NCI-H1092 treated with DMSO at 0.1 percent for 48 hours (cell line): ENCODE measurements around the gene ALS2CL.
A peak's percentile ranks its signal among the peaks of the same experiment; 100 is the strongest.
"Not testable (repeated sequence)": the region's sequence is repeated elsewhere in the genome, so short reads cannot be mapped to it uniquely, and the experiment has no call there.

Experiments
- DNase-seq: peaks from one replicate; lab custom pipeline; 2025; lab: John Stamatoyannopoulos, UW

Gene ALS2CL, protein sequence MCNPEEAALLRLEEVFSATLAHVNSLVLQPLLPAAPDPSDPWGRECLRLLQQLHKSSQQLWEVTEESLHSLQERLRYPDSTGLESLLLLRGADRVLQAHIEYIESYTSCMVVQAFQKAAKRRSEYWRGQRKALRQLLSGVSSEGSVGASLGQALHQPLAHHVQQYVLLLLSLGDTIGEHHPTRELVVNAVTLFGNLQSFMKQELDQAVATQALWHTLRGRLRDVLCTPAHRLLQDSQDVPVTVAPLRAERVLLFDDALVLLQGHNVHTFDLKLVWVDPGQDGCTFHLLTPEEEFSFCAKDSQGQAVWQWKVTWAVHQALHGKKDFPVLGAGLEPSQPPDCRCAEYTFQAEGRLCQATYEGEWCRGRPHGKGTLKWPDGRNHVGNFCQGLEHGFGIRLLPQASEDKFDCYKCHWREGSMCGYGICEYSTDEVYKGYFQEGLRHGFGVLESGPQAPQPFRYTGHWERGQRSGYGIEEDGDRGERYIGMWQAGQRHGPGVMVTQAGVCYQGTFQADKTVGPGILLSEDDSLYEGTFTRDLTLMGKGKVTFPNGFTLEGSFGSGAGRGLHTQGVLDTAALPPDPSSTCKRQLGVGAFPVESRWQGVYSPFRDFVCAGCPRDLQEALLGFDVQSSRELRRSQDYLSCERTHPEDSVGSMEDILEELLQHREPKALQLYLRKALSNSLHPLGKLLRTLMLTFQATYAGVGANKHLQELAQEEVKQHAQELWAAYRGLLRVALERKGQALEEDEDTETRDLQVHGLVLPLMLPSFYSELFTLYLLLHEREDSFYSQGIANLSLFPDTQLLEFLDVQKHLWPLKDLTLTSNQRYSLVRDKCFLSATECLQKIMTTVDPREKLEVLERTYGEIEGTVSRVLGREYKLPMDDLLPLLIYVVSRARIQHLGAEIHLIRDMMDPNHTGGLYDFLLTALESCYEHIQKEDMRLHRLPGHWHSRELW

DNA sequence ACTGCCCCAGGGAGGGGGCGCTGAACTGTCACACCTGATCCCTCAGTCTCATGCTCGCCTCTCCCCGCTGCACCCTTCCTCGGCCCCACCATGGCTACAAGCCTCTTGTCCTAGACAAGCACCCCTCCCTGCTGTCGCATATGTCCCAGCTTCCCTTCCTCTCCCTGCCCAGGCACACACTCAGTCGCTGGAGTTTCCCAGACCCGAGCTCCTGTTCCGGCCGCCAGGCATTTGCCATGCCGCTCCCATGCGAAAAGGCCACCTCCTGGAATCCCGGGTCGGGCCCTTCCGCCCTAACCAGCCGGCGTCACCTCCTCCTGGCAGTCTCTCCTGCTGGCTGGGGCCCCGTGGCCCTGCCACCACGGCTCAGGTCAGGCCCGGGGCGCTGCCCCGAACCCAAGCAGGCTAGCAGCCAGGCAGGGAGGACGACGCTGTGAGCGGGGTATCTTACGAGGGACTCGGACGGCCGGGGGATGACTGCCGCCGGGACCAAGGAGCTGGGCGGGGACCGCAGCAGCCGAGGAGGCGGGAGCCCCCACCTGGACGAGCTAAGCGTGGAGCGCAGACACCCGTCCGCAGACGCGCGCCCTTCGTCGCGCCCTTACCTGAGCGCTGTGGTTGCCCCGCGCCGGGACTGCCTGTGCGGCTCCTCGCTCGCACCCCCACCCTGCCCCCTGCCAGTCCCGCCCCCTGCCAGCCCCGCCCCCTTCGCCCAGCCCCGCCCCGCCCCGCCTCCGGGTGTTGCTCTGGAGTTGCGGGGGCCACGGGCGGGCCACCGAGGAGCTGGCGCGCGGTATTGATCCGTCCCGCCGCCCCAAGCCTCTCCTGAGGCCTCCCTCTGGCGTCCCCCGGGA lies at the start of gene ALS2CL:
ALS2CL (minus strand) TSS at position 642 of the 854 bp plus-strand sequence. CDS start 4,239 bp downstream, outside the sequence.
- DNase-seq = no peak

DNA sequence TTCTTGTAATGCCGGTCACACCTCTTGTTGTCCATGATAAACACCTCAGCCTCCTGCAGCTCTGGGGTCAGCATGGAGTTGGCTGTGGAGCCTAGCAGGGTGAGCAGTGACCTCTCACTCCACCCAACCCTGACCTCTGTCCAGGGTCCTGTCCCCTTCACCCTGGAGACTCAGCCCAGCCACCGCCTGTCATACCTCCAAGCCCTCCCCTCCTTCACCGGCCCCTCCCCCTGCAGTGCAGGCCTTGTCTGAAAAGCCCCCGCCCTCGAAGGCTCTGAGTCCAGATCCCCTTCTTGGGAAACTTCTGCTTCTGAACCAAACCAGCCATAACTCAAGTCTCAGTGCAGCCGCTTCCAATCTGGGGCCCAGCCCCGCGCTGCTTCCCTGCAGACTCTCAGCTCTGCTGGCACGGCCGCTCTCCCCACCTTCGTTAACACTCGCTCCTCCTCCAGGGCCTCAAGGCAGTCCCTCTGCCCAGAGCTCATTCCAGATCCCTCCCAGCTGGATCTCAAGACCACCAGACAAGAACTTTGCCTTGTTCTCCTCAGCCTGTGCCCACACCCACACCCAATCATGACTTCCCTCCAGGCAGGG lies 49.6 kb upstream of the ALS2CL start:
- DNase-seq = no peak

DNA sequence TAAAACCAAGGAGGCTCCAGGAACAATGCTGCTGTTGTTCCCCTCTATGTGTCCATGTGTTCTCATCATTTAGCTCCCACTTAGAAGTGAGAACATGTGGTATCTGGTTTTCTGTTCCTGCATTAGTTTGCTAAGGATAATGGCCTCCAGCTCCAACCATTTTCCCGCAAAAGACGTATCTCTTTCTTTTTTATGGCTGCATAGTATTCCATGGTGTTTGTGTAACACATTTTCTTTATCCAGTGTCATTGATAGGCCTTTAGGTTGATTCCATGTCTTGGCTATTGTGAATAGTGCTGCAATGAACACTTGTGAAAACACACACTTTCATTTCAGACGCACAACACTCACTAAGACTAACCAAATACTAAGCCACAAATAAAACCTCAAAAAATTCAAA lies 46.1 kb upstream of the ALS2CL start:
- not testable (repeated sequence) for DNase-seq

DNA sequence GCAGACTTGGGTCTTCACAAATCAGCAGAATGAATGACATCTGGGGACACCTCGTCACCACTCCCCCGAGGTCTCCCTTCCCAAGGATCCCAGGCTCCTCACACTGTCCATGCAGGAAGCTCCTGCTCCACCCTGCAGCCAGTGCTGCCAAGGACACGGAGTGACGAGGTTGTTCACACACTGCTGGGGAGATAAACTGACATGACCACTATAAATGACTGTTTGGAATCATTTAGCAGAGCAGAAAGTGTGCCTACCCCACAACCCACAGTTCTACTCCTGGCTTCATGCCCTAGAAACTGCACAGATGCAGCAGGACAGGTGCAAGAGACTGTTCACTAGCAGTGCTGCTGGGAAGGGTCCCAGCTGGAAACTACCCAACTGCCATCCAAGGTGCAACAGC lies 43.9 kb upstream of the ALS2CL start:
- DNase-seq = peak; percentile 8

DNA sequence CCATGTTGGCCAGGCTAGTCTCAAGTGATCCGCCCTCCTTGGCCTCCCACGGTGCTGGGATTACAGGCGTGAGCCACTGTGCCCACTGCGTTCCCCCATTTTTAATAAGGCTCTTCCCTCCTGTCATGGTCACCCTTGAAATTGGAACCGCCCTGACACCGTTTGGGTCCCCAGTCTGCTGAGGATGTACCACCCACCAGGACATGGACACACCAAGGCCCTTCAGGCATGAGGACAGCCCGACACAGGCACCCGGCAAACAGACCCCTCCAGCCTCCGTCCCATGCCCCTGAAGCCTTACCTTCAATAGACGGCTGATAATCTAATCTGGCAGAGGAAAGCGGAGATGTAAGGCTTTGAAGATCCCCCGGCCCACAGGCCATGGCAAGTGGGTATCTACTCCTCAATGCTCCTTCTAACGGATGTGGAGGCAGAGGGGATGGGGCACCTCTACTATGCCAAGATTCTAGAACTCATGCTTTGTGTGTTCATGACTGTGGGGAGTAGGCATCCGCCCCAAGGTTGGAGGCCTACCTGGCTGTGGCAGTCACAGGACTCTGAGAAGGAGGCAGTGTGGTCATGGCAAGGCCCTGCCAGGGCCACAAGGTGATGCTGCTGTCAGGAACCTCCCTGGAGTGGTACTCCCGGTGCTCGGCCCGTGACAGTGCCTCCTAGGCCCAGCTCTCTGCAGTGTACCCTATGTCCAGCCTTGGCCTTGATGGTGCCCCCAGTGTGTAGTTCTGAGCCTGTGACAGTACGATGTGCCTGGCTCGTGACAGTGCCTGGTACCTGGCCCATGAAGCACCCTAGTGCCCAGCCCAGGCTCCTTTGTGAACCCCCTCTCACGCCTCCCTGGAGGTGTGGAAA lies 42.8 kb upstream of the ALS2CL start:
- DNase-seq = no peak

DNA sequence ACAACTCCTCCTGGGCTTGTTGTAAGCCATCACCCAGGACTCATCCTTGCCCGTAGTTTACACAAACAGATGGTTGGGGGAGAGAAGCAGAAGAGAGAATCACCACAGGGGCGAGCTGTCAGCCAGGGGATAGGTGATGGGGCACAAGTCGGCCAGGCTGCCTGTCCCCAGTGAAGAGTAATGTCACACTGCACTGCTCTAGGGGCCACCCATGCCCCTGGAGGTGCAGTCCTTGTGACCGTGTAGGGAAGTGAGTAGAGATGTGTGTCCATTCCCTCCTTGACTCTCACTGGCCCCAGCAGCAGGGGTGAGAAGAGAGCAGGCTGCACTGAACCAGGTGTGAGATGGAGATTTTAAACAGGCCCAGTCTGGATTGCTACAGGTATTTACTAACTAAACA lies 41.3 kb upstream of the ALS2CL start:
- DNase-seq = no peak

DNA sequence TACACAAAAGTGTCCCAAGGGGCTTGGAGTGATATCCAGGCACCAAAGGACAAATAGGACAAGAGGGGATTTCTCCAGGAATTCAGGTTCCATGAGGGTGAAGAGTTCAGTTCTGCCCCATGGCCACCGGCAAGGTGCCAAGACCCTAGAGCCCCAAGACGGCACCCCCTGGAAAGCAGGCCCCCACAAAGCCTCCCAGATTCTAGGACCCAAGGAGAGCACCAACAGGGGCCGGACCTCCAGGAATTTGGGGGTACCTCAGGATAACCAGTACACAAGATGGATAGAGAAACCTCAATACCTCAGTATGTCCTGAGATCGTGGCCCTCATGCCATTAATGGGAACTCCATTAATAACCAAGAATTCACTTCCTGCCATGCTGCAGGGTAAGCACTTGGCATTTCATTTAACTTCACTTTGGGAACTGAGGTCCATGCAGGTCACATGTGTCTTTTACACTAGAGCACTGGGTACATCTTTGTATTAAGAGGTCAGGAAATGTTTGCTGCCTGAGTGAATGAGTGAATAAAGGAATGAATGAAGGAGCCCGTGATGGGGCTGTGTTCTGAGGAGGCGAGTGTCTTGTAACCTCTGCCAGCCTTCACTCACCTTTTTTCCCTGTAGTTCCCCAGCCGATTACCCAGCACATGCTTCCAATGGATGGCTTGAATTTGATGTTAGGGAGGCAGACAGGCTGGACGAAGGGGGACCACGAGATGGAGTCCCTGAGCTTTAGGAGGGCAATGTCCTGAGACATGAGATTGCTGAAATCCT lies 39.7 kb upstream of the ALS2CL start:
- no peak for DNase-seq

DNA sequence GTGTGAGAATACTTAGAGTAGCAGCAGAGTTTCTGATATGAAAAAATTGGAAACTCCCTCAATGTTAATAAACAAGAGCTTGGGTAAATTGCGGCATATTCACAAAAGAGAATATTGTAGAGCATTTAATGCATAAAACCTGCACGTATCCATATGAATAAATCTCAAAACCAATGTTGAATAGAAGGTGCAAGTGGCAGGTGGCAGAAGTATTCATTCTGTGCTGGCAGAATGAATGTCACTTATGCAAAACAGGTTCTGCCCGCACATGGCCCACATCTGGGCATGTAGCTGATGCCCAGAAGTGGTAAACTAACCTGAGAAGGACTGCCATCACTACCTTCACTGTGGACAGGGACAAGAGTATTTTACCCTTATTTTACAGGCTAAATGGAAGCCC lies 38.3 kb upstream of the ALS2CL start:
- DNase-seq = no peak

DNA sequence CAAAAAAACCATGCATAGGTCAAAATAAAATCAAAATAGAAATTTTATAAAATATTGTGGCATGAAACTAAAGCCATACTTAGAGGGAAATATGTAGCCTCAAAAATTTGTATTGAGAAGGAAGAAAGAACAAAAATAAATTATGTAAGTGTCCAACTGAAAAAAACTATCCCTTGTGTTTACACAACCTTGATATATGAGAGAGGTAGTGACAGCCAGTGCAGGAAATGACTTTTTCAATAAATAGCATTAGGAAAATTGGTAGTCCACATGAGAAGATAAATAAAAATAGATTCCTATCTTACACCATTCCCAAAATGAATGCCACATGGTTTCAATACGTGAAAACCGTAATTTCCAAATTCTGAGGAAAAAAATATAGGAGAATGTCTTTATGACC lies 37.3 kb upstream of the ALS2CL start:
- DNase-seq = no peak

DNA sequence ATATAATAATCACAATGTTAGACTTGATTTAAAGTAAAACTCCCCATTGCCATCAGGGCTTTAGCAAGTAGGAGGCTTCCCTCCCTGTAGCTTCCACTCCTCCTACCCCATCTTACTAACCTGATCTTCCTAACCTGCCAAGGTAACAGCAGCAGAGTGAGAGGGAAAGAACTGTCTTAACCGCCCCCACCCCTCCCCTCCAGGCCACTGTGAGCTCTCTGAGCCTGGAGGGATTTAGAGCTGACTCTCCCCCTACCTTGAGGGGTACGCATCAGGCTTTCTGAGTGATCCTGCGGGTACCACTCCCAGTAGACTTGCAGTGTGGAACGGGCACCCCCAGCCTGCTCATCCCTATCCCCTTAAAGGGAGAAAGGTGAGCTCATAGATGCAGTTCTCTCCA lies 35.6 kb upstream of the ALS2CL start:
- no peak for DNase-seq

DNA sequence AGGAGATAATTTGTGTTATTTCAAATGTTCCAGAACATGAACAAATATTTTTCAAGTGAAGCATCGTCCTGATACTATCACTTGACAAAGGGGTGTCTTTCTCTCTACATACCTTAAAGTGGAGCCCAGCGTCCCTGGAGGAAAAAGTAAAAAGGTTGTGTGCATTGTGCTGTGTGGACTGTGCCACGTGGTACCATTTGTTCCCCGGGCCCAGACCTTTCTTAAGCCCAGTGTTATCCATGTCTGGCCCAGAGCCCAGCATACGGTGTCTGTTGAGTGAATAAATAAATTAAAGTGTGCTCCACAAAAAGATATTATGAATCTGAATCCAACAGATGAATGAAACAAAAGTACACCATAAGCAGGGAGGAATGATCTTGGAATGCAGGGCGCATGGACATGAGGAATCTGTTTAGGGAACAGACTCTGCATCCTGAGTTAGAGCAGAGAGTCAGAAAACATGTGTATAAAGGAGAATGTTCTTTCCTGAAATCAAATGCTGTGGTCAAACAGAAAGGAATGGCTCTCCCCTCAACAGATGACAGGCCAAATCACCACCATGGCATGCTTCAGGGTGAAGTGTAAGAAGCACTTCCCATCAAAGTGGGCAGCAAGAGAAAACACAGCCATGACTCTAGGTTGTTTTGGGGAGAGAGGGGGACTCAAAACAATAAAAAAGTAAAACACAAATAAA lies 32.3 kb upstream of the ALS2CL start:
- peak; percentile 21 for DNase-seq

DNA sequence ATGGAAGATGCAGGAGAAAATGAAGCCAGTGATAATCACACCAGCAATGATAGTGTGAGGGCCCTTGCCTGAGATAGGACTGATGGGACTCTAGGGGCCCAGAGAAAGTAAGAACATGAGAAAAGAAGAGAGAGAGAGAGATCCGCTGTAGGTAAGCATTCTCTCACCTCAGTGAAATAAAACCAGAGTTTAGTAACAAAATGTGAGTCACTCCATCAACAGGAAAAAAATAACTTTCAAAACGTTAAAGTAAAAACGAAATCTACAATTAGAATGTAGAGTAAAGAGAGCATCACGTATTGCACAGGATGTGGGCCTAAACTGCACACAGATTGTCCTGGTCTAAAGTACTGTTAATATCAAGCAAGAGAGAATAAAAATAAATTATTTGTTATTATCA lies 30.9 kb upstream of the ALS2CL start:
- no peak for DNase-seq

DNA sequence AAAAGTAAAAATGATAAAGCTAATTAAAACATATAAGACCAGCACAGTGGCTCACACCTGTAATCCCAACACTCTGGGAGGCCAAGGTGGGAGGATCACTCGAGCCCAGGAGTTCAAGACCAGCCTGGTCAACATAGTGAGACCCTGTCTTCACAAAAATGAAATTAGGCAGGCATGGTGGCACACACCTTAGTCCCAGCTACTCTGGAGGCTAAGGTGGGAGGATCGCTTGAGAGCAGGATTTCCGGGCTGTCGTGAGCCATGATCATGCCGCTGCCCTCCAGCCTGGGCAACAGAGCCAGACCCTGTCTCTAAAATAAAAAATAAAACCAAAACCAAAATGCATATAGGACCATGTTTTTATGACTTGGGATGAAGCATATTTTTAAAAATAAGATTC lies 29.0 kb upstream of the ALS2CL start:
- no peak for DNase-seq

DNA sequence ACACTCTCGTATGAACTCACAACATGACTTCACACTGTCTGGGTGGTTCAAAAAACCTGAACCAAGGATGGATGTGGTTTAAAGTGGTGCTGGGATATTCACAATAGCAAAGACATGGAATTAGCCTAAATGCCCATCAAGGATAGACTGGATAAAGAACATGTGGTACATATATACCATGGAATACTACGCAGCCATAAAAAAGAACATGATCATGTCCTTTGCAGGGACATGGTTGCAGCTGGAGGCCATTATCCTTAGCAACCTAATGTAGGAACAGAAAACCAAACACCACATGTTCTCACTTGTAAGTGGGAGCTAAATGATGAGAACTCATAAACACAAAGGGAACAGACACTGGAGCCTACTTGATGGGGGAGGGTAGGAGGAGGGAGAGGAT lies 27.5 kb upstream of the ALS2CL start:
- no peak for DNase-seq

DNA sequence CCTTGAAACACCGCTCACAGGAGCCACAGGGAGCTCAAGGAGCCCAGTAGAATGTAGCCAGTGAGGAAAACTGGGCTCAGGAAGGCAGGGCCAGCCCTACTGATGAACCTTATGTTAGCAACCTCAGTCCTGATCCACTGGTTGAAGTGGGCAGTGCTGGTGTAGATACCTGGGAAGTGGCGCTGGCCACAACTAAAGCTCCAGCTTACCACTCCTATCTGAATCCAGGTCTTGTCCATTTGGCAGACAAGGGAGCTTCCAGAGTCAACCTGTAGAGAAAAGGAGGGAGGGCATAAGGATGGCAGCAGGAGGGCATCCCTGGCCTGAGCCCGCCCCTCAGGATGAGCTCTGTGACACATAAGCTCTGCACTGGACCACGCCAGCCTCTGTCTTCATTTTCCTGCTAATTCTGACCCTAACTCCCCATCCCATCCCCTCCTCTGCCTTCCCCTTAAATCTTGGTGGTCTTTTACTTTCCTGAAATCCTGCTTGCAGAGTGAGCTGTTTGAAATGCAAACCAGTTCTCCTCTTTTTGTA lies 26.3 kb upstream of the ALS2CL start:
- no peak for DNase-seq

DNA sequence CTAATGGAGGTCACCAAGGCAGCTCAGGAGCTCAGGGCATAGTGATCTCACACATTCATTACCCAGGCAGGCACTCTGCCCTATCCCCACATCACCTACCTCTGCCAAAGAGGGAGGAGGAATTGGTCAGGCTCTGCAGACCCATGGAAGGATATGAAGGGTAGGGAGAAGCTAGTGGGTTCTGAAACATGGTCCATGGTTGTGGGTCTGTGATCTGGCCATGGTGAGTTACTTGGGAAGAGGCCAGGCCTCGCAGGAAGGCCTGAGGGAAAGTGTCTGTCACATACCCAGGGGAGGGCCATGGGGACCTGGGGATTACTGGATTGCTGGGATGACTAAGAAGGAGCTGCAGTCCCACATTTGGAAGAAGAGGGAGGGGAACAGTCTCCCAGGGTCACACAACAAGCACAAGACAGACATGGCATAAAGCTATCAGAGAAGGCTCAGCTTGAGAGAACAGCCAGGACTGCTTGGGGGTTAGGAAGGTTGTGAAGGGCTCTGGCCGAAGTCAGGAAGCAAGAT lies 25.6 kb upstream of the ALS2CL start:
- DNase-seq = no peak

DNA sequence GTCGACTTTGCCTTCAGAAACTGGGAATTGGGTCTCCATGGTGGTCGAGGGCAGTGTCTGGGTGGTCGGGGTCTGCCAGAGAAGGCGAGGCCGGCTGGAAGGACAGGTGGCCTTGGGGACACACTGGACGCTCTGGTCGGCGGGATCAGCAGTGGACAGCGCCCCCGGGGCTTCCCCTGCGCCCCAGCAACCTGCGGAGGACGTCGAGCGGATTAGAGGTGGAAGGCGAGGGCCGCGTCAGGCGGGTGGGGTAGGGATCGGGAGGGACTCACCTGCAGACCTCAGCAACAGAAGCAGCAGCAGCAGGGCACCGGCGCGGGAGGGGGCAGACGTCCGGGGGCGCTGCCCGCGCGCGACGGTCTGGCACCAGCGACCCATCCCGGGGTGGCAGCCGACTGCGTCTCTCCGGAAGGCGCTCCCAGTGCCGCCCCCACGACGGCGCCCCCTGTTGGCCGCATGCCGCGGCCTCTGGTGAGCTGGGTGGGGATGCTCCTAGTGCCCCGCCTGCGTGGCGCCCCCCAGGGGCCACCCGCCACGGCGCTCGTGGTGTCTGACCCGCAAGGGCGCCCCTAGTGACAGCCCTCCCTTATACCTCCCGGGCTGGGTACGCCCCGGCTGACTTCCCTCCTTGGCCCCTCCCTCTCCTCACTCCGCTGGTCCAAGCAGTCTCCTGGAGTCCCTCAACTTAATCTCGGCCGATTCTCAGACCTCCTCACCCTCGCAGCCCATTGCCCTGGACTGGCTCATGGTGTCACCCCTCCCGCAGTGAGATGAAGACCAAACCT lies 24.2 kb upstream of the ALS2CL start, which contains the start of gene PRSS50:
PRSS50 (minus strand) TSS at position 423 of the 785 bp plus-strand sequence; CDS start at position 378, 45 bp downstream.
- DNase-seq = no peak
